LNCaP clone FGC (cell line): ENCODE measurements around the gene SLC10A7.

ENCODE experiments used
- DNase-seq: peaks from one replicate; pipeline ENCODE4 v3.0.0-alpha.2; 2011; ENCODE audit warnings: low read depth
- H3K4me3 ChIP-seq: 2 replicates; pipeline ENCODE4 v1.5.1; 2011; ENCODE audit warnings: mild to moderate bottlenecking, low read depth, low read length, control low read depth
- TF ChIP-seq, protein P1 (sequence below): IDR thresholded peaks from 2 replicates; pipeline ENCODE4 v1.5.1; 2012; ENCODE audit warnings: mild to moderate bottlenecking; ENCODE audit not compliant: control insufficient read depth, insufficient read depth; ENCODE audit errors: extremely low read depth

SLC10A7 gene

DNA sequence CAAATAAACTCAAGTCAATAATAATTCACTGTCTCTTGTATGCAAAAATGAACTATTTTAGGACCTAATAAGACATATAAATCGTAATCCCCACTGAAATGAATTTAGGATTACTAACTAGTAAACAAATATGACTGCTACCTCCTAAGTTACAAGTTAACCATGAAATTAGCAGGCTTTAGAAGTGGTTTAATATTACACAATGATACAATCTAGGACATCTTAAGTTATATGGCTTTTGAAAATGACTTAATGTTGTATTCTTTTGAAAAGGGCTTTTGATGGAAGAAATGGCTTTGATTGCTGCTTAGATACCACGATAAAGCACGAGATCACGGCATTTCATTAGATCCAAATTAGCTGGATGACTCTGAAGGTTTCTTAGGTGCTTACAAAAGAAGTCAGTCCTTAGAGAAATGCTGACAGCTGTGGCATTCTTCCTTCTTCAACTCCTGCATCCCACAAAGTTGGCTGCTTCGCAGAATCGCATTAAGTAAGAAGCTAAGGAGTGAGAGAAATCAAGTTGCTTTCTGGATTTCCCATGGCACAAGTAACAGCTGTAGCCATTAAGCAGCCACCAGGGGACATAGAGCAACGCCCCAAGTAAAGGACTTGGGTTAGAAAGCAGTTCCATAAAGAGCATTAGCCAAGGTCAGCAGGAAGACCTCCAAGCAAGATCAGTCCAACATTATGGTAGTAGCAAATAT lies 6.9 kb downstream of the SLC10A7 start:
- TF ChIP-seq, protein P1, sequence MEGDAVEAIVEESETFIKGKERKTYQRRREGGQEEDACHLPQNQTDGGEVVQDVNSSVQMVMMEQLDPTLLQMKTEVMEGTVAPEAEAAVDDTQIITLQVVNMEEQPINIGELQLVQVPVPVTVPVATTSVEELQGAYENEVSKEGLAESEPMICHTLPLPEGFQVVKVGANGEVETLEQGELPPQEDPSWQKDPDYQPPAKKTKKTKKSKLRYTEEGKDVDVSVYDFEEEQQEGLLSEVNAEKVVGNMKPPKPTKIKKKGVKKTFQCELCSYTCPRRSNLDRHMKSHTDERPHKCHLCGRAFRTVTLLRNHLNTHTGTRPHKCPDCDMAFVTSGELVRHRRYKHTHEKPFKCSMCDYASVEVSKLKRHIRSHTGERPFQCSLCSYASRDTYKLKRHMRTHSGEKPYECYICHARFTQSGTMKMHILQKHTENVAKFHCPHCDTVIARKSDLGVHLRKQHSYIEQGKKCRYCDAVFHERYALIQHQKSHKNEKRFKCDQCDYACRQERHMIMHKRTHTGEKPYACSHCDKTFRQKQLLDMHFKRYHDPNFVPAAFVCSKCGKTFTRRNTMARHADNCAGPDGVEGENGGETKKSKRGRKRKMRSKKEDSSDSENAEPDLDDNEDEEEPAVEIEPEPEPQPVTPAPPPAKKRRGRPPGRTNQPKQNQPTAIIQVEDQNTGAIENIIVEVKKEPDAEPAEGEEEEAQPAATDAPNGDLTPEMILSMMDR, result no peak
- no peak overlapping the region for H3K4me3 ChIP-seq
- no peak for DNase-seq

GRCh38 chr4:146513548-146513947 lies 8.2 kb downstream of the SLC10A7 start:
- DNase-seq, result no peak
- H3K4me3 ChIP-seq, result no peak overlapping the region
- TF ChIP-seq, protein P1, result no peak

DNA sequence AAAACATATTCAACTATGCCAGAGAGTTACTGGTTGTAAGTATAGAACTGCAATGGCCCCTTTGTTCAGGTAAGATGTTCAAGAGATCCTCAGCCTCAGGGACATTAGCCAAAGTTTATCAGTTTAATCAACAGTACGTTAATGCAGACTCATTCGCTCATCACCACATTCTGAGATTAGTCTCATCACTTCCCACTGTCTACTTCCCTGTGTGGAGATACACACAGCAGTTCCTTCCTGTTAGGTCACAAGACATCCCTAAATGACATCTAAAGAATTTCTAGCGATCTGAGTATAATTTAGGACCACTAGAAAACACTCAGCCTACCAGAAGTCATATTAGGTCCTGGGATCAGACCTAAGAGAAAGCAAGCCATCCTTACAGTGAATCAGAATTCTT lies 10.4 kb downstream of the SLC10A7 start:
- TF ChIP-seq, protein P1, result no peak
- H3K4me3 ChIP-seq, result no peak overlapping the region
- DNase-seq, result no peak

DNA sequence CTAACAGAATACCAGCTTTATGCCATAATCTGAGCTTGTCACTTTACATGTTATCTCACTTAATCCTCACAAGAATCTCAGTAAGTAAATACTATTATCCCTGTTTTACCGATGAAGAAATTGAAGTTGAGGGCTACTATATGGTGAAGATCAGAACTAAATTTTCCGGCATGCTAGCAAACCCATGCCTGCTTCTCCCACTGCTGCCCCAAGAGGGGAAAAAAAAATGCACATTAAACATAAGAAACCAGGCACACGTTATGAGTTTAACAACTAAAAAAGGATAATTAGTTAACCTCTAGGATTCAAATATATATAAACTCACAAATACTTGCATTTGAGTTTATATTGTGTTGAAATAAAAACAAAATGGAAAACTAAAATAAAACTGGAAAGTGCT lies 10.8 kb downstream of the SLC10A7 start:
- DNase-seq, result no peak
- no peak overlapping the region for H3K4me3 ChIP-seq
- TF ChIP-seq, protein P1, result no peak

DNA sequence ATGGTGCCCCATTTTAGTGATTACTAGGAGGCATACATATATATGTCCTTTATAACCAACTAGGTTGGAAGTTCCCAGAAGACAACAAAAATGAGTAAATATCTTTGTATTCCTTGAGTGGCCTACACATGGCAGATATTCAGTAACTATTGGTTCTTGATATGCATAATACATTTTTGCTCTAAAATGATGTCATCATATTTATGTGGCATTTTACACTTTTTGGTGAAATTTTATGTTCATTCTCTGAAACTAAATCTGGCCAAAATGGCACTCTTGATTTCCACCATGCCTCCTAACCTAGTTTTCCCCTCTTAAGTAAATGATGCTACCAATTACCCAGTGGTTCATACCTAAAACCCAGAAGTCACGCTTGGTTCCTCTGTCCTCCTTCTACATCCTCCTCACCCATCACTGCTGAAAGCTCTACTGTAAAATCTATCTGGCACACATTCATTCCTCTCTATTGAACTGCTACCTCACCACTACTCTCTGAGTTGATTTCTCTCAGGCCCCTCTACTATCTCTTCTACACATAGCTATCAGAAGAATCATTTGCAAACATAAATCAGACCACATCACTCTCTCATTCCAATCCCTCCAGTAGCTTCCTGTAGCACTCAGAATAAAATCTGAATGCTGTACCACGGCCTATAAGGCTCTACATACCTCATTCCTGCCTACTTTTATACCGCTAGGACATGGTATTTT lies 13.4 kb downstream of the SLC10A7 start:
- DNase-seq, result no peak
- H3K4me3 ChIP-seq, result no peak overlapping the region
- TF ChIP-seq, protein P1, result no peak

GRCh38 chr4:146507632-146508031 lies 14.1 kb downstream of the SLC10A7 start:
- TF ChIP-seq, protein P1, result no peak
- no peak for DNase-seq

GRCh38 chr4:146506272-146506671 lies 15.5 kb downstream of the SLC10A7 start:
- TF ChIP-seq, protein P1, result no peak
- no peak overlapping the region for H3K4me3 ChIP-seq
- no peak for DNase-seq

More at GRCh38 chr4:146507632-146508031, 14.1 kb downstream of the SLC10A7 start:
- no peak overlapping the region for H3K4me3 ChIP-seq
